Stromal cell of bone marrow (primary cell): Measurements from ENCODE around the gene FGF22.

ENCODE experiments used
- DNase-seq: peaks from one replicate; pipeline ENCODE4 v3.0.0-alpha.2; 2012; ENCODE audit warnings: low read depth

The FGF22 gene

GRCh38 chr19:679418-680286, 40.0 kb downstream of the FGF22 start:
- DNase-seq = peak; percentile 64

GRCh38 chr19:680287-681028, 40.8 kb downstream of the FGF22 start:
- DNase-seq = peak; percentile 92

DNA sequence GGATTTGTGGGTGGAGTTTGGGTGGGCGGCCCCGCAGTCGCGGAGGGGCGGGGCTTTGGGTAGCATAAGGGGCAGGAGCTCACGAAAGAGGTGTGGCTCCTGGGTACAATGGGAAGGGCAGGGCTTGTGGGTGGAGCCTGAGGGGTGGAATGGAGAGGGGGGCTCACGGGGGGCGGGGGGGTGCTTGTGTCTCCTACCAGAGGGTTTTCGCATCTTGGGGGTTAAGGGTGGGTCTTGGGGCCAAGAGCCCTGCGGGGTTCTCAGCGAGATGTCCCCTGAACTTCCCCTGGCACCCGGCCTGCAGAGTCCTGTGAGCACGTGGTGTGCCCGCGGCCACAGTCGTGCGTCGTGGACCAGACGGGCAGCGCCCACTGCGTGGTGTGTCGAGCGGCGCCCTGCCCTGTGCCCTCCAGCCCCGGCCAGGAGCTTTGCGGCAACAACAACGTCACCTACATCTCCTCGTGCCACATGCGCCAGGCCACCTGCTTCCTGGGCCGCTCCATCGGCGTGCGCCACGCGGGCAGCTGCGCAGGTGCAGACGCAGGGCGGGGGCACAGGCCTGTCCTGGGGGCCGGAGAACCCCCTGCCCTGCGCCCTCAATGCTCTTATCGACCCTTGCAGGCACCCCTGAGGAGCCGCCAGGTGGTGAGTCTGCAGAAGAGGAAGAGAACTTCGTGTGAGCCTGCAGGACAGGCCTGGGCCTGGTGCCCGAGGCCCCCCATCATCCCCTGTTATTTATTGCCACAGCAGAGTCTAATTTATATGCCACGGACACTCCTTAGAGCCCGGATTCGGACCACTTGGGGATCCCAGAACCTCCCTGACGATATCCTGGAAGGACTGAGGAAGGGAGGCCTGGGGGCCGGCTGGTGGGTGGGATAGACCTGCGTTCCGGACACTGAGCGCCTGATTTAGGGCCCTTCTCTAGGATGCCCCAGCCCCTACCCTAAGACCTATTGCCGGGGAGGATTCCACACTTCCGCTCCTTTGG, 41.6 kb downstream of the FGF22 start:
- no peak for DNase-seq

DNA sequence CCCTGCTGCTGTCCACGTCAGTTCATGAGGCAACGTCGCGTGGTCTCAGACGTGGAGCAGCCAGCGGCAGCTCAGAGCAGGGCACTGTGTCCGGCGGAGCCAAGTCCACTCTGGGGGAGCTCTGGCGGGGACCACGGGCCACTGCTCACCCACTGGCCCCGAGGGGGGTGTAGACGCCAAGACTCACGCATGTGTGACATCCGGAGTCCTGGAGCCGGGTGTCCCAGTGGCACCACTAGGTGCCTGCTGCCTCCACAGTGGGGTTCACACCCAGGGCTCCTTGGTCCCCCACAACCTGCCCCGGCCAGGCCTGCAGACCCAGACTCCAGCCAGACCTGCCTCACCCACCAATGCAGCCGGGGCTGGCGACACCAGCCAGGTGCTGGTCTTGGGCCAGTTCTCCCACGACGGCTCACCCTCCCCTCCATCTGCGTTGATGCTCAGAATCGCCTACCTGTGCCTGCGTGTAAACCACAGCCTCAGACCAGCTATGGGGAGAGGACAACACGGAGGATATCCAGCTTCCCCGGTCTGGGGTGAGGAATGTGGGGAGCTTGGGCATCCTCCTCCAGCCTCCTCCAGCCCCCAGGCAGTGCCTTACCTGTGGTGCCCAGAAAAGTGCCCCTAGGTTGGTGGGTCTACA, 43.1 kb downstream of the FGF22 start:
- DNase-seq = no peak

- no peak for DNase-seq
Observed at GRCh38 chr19:685454-685931, 45.8 kb downstream of the FGF22 start.

GRCh38 chr19:686589-687297, 47.1 kb downstream of the FGF22 start:
- DNase-seq = no peak

DNA sequence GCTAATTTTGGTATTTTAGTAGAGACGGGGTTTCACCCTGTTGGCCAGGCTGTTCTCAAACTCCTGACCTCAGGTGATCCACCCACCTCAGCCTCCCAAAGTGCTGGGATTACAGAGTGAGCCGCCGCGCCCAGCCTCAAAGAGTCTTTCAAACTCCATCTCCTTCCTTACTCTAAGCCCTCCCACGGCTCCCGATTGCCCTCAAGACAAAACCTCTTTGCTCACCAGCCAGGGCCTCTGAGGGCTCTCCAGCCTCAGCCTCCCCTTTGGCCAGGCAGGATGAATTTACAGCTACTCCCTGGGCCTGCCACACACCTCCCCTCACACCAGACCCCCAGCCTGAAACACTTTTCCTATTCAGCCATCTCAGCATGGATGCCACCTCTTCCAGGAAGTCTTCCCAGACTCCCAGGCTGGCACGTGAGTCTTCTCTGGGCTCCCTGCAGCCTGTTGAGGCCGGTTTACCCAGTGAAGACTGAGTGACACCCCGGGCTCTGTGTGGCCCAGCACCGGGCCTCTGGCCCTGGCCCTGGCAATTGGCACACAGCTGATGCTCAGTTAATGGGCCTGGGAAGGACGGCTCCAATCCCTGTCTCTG, 48.0 kb downstream of the FGF22 start:
- no peak for DNase-seq

GRCh38 chr19:688214-688613, 48.5 kb downstream of the FGF22 start:
- DNase-seq = no peak

DNA sequence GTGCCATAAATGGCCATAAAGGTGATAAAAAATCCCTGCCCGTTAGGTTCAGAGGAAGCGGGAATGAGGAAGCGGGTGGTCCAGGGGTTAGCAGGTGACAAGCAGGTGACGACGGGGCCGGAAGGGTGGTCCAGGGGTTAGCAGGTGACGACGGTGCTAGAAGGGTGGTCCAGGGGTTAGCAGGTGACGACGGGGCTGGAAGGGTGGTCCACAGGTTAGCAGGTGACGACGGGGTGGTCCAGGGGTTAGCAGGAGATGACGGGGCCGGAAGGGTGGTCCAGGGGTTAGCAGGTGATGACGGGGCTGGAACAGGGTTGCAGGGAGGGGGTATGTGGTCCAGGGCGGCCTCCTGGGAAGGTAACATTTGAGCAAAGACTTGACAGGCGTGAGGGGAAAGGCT, 49.3 kb downstream of the FGF22 start:
- no peak for DNase-seq

- no peak for DNase-seq
Observed at GRCh38 chr19:690203-690602, 50.5 kb downstream of the FGF22 start.
